T-helper 2 cell (primary cell): Measurements from ENCODE around the gene KCNK4.
A peak's percentile ranks its signal among the peaks of the same experiment; 100 is the strongest.
"Not testable (repeated sequence)": the region's sequence is repeated elsewhere in the genome, so short reads cannot be mapped to it uniquely, and the experiment has no call there.

Experiments used
- DNase-seq, 5 experiments: peaks; one replicate each; pipeline versions ENCODE4 v3.0.0 to v3.0.0-alpha.2; 2012 to 2022

The KCNK4 gene

GRCh38 chr11:64313491-64314145 is 22.5 kb downstream of the KCNK4 start:
- no peak for DNase-seq

DNA sequence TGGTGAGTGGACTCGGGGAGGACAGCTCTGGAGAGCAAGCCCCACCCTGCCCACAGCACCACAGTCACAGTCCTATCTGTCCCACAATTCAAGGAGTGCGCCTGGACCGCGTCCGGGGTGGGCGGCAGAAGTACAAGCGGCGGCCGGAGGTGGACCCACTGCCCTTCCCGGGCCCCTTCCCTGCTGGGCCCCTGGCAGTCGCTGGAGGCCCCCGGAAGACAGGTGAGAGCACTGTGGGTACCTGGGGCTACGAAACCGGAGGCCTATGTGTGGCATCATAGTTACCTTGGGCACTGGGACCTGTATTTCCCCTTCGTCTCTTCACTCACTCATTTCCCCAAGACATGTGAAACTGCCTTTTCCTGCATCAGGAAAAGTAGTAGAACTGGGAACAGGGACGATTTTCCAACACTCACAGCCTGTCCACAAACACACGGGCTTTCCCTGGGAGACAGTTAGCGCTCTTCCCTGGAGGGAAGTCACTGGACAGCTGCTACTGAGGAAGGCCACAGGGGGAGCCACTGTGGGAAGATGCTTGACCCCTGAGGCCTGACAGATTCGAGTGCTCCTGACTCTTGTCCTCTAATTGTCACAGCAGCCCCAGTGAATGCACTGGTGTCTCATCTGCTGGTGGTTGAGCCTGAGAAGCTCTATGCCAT is 23.2 kb downstream of the KCNK4 start:
- DNase-seq, result no peak

GRCh38 chr11:64314805-64315561 is 23.9 kb downstream of the KCNK4 start:
- no peak for DNase-seq

GRCh38 chr11:64315667-64316526 is 24.8 kb downstream of the KCNK4 start:
- DNase-seq, result not testable (repeated sequence)

GRCh38 chr11:64316672-64317324 is 25.7 kb downstream of the KCNK4 start:
- peak in 3 of 5 experiments; percentile 38 to 76 (median 48) for DNase-seq

GRCh38 chr11:64317325-64317960 is 26.3 kb downstream of the KCNK4 start, which contains the start of gene TRMT112:
Gene TRMT112 (minus strand): TSS chr11:64317559. CDS start chr11:64317526, 33 bp downstream.
- peak; percentile 85 to 99 (median 96) for DNase-seq

- peak; percentile 87 to 99 (median 92) for DNase-seq
Observed at GRCh38 chr11:64317961-64318765, 27.1 kb downstream of the KCNK4 start, which contains the start of gene PRDX5. Gene PRDX5 (plus strand): TSS chr11:64318121. CDS start chr11:64318216, 95 bp downstream.

- no peak for DNase-seq
Observed at GRCh38 chr11:64318766-64319761, 28.0 kb downstream of the KCNK4 start.

GRCh38 chr11:64320556-64320955 is 29.5 kb downstream of the KCNK4 start:
- no peak for DNase-seq

GRCh38 chr11:64321026-64321425 is 29.9 kb downstream of the KCNK4 start:
- no peak for DNase-seq

DNA sequence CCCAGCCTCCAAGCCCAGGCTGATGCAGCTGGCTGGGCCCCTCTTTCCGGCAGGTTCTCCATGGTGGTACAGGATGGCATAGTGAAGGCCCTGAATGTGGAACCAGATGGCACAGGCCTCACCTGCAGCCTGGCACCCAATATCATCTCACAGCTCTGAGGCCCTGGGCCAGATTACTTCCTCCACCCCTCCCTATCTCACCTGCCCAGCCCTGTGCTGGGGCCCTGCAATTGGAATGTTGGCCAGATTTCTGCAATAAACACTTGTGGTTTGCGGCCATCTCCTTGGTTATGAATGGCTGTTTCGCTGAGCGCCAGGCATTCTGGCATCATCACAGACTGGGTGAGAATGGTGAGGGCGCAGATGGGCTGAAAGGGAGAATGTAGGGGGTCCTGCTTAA is 30.4 kb downstream of the KCNK4 start:
- no peak for DNase-seq

DNA sequence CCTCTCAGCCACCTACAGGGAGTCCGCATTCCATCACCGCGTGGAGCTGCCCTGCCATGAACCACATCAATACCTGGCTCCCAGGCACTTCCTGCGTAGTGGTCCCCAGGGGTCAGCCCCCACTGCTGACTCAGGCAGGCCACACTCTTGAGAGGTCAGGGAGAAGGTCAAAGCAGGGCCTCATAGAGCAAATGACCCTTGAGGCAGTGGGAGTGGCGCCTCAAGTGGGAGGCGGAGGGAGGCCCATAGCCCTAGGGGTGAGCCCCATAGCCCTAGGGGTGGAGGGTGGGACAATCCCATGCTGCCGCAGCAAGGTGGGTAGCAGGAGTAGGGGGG is 31.8 kb downstream of the KCNK4 start:
- no peak for DNase-seq

DNA sequence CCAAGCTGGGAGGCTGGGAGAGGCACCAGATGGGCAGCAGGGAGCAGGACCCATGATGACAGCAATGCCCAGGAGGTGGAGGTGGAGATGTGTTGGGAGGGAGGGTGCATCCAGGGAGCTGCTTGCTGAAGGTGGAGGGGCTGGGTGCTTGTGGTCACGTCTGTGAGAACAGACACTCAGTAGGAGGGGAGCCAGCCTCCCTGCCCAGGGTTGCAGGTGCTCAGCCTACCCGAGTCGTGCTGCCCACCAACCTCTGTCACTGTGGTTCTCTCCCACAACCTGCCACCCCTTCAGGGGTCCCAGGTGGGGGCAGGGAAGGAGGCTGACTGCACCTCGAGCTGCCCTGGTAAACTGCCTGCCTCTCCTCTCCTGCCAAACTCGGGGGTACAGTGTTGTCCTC is 32.3 kb downstream of the KCNK4 start:
- no peak for DNase-seq

DNA sequence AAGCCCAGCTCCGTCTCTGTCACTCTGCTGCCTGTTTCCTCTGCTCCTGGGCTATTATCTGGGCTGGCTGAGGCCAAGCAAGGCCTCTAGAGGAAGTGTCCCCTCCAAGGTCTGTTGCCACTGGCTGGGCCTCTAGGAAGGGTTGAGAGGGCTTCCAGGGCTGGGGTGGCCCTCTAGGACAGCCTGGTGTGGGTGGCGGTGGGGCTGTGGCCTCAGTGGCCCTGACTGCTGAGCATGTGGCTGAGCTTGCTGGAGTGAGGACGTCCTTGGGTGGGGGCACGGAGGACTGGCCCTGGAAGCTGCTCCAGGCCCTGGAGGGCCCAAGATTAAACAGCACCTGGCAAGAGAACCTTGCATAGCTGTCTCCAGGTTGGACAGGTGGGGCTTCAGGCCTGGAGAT is 32.9 kb downstream of the KCNK4 start:
- not testable (repeated sequence) for DNase-seq

DNA sequence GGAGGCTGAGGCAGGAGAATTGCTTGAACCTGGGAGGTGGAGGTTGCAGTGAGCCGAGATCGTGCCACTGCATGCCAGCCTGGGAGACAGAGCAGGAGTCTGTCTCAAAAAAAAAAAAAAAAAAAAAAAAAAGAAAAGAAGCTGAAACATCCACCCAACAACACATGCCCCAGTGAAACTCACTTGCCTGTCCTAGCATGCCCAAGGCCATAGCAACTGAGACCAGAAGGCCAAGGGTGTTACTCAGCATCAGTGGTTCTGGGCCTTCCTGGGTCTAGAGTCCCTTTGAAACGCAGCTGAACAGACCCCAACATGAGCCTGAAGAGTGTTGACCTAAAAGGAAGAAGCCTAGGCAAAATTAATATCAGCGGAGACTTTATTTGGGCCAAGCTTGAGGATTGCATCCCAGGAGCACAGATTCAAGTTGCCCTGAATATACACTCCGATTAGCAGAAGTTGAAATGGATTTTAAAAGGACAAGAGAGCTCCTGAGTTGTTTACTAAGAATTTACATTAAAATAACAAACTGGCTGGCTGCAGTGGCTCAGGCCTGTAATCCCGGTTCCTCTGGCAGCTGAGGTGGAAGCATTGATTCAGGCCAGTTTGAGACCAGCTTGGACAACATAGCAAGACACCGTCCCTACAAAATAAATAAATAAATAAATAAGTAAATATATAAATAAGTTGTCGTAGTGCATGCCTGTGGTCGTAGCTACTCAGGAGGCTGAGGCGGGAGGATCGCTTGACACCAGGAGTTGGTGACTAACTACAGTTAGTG is 33.8 kb downstream of the KCNK4 start:
- DNase-seq, result no peak

- DNase-seq, result no peak
Observed at GRCh38 chr11:64327375-64327774, 36.3 kb downstream of the KCNK4 start.

DNA sequence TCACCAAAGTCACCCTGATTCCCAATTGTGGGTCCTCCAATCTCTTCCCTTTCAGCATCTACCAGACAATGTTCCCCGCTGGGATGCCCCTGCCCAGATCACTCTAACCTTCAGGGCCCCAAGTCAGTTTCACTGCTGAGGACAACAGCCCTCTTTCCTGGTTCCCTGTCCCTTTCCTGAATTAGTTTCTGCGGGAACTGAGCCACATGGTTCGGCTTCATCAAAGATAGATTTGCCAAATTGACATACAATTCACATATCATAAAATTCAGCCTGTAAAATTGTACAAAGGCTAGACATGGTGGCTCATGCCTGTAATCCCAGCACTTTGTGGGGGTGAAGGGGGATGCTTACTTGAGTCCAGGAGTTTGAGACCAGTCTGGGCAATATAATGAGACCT is 36.9 kb downstream of the KCNK4 start:
- DNase-seq, result no peak

DNA sequence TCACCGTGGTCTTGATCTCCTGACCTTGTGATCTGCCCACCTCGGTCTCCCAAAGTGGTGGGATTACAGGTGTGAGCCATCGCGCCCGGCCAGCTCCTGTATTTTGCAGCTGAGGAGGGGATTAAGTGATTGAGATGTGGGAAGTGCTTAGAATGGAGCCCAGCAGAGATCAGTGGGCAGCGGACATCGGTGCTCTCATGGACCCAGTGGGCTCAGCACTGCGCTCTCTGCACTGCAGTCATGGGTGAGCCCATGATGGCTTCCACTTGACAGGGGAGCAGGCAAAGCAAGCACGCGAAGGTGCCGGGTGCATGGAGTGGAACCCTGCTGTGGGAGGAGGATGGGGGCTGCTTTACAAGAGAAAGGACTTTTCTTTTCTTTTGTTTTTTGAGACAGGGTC is 39.8 kb downstream of the KCNK4 start:
- DNase-seq, result no peak
